ENCODE measurements around the gene TRIM41.

DNA sequence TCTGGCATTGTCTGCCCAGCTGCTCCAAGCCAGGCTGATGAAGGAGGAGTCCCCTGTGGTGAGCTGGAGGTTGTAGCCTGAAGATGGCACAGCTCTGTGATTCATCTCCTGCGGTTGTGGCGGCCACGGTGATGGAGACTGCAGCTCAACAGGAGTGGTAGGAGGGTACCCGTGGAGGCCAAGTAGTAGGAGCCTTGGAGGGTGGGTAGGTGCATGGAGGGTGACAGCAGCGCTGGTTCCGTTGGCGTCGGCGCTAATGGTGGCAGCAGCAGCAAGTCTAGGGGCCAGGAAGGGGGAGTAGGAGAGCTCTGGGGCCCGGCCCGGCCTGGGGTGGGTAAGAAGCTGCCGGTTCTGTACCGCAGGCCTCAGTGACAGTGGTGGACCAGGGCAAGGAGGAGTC lies 60.3 kb downstream of the TRIM41 start:
- TF ChIP-seq, protein P1, sequence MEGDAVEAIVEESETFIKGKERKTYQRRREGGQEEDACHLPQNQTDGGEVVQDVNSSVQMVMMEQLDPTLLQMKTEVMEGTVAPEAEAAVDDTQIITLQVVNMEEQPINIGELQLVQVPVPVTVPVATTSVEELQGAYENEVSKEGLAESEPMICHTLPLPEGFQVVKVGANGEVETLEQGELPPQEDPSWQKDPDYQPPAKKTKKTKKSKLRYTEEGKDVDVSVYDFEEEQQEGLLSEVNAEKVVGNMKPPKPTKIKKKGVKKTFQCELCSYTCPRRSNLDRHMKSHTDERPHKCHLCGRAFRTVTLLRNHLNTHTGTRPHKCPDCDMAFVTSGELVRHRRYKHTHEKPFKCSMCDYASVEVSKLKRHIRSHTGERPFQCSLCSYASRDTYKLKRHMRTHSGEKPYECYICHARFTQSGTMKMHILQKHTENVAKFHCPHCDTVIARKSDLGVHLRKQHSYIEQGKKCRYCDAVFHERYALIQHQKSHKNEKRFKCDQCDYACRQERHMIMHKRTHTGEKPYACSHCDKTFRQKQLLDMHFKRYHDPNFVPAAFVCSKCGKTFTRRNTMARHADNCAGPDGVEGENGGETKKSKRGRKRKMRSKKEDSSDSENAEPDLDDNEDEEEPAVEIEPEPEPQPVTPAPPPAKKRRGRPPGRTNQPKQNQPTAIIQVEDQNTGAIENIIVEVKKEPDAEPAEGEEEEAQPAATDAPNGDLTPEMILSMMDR (IDR thresholded peaks at IDR 0.05; ENCODE audit: poor library complexity): no peak
- TF ChIP-seq EZH2phosphoT487 (IDR thresholded peaks at IDR 0.05; ENCODE audit: low read depth, severe bottlenecking, unreplicated experiment): no peak
